Measurements from ENCODE around the gene CNRIP1. TPM values are rescaled to one million over a fixed set of nuclear protein-coding genes. Genes with fewer than 3 reads are reported as not detected.
"Not testable (repeated sequence)": the region's sequence is repeated elsewhere in the genome, so short reads cannot be mapped to it uniquely, and the experiment has no call there.

CNRIP1 gene
- total RNA-seq, 2 donors from 2014 or later = 39.7 to 45.6 TPM

DNA sequence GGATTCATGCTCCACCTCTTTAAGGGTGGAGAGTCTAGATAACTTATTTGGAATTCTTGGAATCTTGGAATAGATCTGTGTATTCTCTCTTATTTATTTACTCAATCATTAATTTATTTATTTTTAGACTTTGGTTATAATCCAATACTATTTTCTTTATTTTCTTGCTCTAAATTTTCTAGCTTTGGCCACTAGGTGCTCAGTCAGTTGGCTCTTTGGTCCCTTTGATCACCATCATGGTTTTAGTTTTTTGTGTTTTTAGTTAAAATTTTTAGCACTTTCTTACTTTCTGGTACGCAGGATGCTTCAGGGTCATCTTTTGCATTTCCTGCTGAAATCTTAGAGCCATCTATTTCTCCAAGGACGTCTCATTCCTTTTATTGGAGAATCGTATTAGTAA is 40.1 kb upstream of the CNRIP1 start:
- Histone ChIP-seq H3K9me3 (no peaks in the 10 kb centered on the region), H3K36me3 (no peaks in the 10 kb centered on the region), H3K4me1 (ENCODE audit: control insufficient read depth in 1 of 2, low read depth in 2 of 2) (peaks cover 0 to 3% of the 10 kb centered on the region in 2 donors), H3K27ac (no peak overlapping the region), H3K4me3 (no peak overlapping the region), H3K27me3 (replicated peaks; ENCODE audit: insufficient read depth) (no peaks in the 10 kb centered on the region)
- ATAC-seq (ENCODE audit: insufficient number of reproducible peaks, low FRiP score, low read depth) = no peak
- TF ChIP-seq, protein P1, sequence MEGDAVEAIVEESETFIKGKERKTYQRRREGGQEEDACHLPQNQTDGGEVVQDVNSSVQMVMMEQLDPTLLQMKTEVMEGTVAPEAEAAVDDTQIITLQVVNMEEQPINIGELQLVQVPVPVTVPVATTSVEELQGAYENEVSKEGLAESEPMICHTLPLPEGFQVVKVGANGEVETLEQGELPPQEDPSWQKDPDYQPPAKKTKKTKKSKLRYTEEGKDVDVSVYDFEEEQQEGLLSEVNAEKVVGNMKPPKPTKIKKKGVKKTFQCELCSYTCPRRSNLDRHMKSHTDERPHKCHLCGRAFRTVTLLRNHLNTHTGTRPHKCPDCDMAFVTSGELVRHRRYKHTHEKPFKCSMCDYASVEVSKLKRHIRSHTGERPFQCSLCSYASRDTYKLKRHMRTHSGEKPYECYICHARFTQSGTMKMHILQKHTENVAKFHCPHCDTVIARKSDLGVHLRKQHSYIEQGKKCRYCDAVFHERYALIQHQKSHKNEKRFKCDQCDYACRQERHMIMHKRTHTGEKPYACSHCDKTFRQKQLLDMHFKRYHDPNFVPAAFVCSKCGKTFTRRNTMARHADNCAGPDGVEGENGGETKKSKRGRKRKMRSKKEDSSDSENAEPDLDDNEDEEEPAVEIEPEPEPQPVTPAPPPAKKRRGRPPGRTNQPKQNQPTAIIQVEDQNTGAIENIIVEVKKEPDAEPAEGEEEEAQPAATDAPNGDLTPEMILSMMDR (IDR thresholded peaks at IDR 0.05) = no peak
- no peak for DNase-seq (ENCODE audit: low spot score)

DNA sequence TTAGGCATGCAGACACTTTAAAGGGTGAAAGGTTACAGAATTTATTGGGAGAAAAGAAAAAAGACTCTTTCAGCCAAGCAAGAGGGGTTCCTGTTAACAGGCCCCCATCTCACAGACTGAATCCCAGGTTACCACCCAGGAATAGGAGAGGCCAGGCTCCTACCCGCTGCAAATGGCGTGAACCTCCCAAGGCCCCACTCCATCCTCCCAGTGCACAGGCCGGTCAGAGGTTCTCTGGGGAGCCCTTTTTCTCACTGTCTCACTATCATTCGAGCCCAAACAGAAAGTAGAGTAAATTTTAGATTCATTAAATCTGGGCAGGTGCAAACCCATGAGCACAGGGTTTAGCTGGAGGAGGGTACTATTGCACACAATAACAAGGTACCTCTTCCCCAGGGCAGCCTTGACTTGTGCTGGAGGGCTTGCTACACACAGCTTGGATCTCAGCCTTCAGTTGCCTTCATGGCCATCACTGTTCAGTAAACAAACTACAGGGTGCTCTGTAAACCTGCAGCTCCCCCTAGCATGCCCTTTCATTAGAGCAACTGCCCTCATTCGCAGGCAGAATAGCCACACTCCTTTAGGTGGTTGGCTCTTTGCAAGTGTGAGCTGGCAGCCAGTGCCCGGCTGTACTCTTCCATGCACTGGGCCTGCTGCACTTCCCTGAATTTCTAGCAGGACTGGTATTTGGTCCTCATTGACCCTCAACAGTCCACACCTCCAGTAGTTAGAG is 38.0 kb upstream of the CNRIP1 start:
- TF ChIP-seq, protein P1 (IDR thresholded peaks at IDR 0.05) = no peak
- H3K27ac ChIP-seq = no peak overlapping the region
- DNase-seq (ENCODE audit: low spot score) = no peak

GRCh38 chr2:68356599-68357239 is 37.0 kb upstream of the CNRIP1 start:
- Histone ChIP-seq H3K9me3 (no peaks in the 10 kb centered on the region), H3K4me3 (no peak overlapping the region), H3K27me3 (replicated peaks; ENCODE audit: insufficient read depth) (no peaks in the 10 kb centered on the region), H3K27ac (no peak overlapping the region), H3K4me1 (ENCODE audit: control insufficient read depth in 1 of 2, low read depth in 2 of 2) (no peaks in the 10 kb centered on the region), H3K36me3 (no peaks in the 10 kb centered on the region)
- DNase-seq (ENCODE audit: low spot score) = no peak
- TF ChIP-seq, protein P1 (IDR thresholded peaks at IDR 0.05) = no peak
- ATAC-seq (ENCODE audit: insufficient number of reproducible peaks, low FRiP score, low read depth) = no peak

More for the DNA sequence above, 38.0 kb upstream of the CNRIP1 start:
- no peaks in the 10 kb centered on the region for H3K27me3 ChIP-seq (replicated peaks; ENCODE audit: insufficient read depth)
- no peaks in the 10 kb centered on the region for H3K9me3 ChIP-seq
- H3K4me3 ChIP-seq = no peak overlapping the region
- no peaks in the 10 kb centered on the region for H3K4me1 ChIP-seq (ENCODE audit: control insufficient read depth in 1 of 2, low read depth in 2 of 2)
- no peaks in the 10 kb centered on the region for H3K36me3 ChIP-seq
- ATAC-seq (ENCODE audit: insufficient number of reproducible peaks, low FRiP score, low read depth) = no peak

GRCh38 chr2:68352651-68353391 is 33.1 kb upstream of the CNRIP1 start:
- H3K4me3 ChIP-seq = no peak overlapping the region
- DNase-seq (ENCODE audit: low spot score) (no peak), ATAC-seq (ENCODE audit: insufficient number of reproducible peaks, low FRiP score, low read depth) (no peak)
- no peak overlapping the region for H3K27ac ChIP-seq
- H3K27me3 ChIP-seq (replicated peaks; ENCODE audit: insufficient read depth) = no peaks in the 10 kb centered on the region
- H3K9me3 ChIP-seq = no peaks in the 10 kb centered on the region
- TF ChIP-seq, protein P1 (IDR thresholded peaks at IDR 0.05) = no peak
- H3K4me1 ChIP-seq (ENCODE audit: control insufficient read depth in 1 of 2, low read depth in 2 of 2) = no peaks in the 10 kb centered on the region
- no peaks in the 10 kb centered on the region for H3K36me3 ChIP-seq

- ATAC-seq (ENCODE audit: insufficient number of reproducible peaks, low FRiP score, low read depth) = no peak
- no peaks in the 10 kb centered on the region for H3K4me1 ChIP-seq (ENCODE audit: control insufficient read depth in 1 of 2, low read depth in 2 of 2)
- no peak overlapping the region for H3K4me3 ChIP-seq
- no peaks in the 10 kb centered on the region for H3K36me3 ChIP-seq
- TF ChIP-seq, protein P1 (IDR thresholded peaks at IDR 0.05) = no peak
- H3K9me3 ChIP-seq = no peaks in the 10 kb centered on the region
- no peak overlapping the region for H3K27ac ChIP-seq
- no peaks in the 10 kb centered on the region for H3K27me3 ChIP-seq (replicated peaks; ENCODE audit: insufficient read depth)
- DNase-seq (ENCODE audit: low spot score) = no peak
These were observed 32.2 kb upstream of the CNRIP1 start for GRCh38 chr2:68351997-68352396.

- H3K27ac ChIP-seq; ATAC-seq (ENCODE audit: insufficient number of reproducible peaks, low FRiP score, low read depth); H3K9me3 ChIP-seq; H3K4me1 ChIP-seq (ENCODE audit: control insufficient read depth in 1 of 2, low read depth in 2 of 2); H3K36me3 ChIP-seq; H3K27me3 ChIP-seq (replicated peaks; ENCODE audit: insufficient read depth); DNase-seq (ENCODE audit: low spot score); H3K4me3 ChIP-seq: not testable (repeated sequence)
These were observed 29.3 kb upstream of the CNRIP1 start for GRCh38 chr2:68349091-68349490.

Data from thoracic aorta (tissue), 2 donors.